ENCODE measurements around the gene TSC22D4.

DNA sequence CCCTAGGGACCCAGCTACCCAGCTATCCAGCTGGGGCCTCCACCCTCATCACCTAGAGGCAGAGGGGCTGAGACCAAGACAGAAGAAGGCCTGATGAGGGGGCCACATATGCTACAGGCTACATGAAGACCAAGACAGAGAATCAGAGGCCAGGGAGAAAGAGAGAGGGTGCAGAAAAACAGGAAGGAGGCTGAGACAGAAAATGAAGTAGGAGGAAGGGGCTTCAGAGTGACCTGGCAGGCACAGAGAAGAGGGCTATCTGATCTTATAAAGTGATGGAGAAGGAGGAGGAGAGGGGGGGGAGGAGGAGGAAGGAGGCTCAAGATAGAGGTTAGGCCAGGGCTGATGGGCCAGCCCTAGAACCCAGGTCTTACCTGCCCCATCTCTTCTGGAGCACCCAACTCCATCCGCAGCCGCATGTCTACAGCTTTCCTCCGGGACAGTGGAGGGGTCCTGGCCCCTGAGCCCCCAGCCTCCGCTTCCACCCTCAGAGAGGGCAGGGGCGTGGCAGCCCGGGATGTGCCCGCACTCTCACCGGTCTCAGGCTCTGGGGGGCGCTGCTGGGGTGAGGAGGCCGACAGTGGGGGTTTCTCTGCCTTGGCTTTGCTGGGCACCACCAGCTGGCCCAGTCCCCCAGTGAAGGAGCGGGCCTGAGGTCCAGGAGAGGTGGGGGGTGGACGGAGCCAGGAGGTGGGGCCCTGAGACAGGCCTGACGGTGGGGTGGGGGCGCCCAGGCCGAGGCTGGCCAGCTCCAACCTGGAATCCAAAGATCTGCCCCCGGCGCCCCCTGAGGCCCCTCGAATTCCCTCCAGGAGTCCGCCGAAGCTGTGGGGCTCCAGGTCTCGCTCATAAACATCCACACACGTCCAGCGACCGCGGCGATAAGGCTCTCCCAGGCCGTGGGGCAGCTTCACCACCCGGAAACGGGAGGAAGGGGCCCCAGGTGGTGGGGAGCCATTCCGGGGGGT lies 1.8 kb downstream of the TSC22D4 start:
- no peak for TF ChIP-seq EZH2phosphoT487 (IDR thresholded peaks at IDR 0.05; ENCODE audit: insufficient read depth, low read depth)
- TF ChIP-seq EZH2 (IDR thresholded peaks at IDR 0.05; ENCODE audit: insufficient read depth, poor library complexity, severe bottlenecking) = no peak

Data from GM23248 (cell line).